Measurements from ENCODE around the gene ARHGEF28.

The ARHGEF28 gene

GRCh38 chr5:73900566-73900965, 274.6 kb downstream of the ARHGEF28 start:
- no peak for DNase-seq (ENCODE audit: low read depth, low spot score)

- no peak for DNase-seq (ENCODE audit: low read depth, low spot score)
Observed at GRCh38 chr5:73901043-73901442, 275.0 kb downstream of the ARHGEF28 start.

GRCh38 chr5:73901455-73901854, 275.5 kb downstream of the ARHGEF28 start:
- no peak for DNase-seq (ENCODE audit: low read depth, low spot score)

- DNase-seq (ENCODE audit: low read depth, low spot score) = no peak
Observed at GRCh38 chr5:73902327-73903051, 276.5 kb downstream of the ARHGEF28 start.

- no peak for DNase-seq (ENCODE audit: low read depth, low spot score)
Observed at GRCh38 chr5:73903169-73903568, 277.2 kb downstream of the ARHGEF28 start.

GRCh38 chr5:73906277-73906676, 280.3 kb downstream of the ARHGEF28 start:
- DNase-seq (ENCODE audit: low read depth, low spot score) = no peak

- no peak for DNase-seq (ENCODE audit: low read depth, low spot score)
Observed at GRCh38 chr5:73907164-73907563, 281.2 kb downstream of the ARHGEF28 start.

- DNase-seq (ENCODE audit: low read depth, low spot score) = no peak
Observed at GRCh38 chr5:73908395-73908794, 282.4 kb downstream of the ARHGEF28 start.

GRCh38 chr5:73908846-73909245, 282.9 kb downstream of the ARHGEF28 start:
- no peak for DNase-seq (ENCODE audit: low read depth, low spot score)

GRCh38 chr5:73909474-73909873, 283.5 kb downstream of the ARHGEF28 start:
- DNase-seq (ENCODE audit: low read depth, low spot score) = no peak

- DNase-seq (ENCODE audit: low read depth, low spot score) = no peak
Observed at GRCh38 chr5:73911761-73912393, 285.9 kb downstream of the ARHGEF28 start.

- no peak for DNase-seq (ENCODE audit: low read depth, low spot score)
Observed at GRCh38 chr5:73912821-73913271, 286.9 kb downstream of the ARHGEF28 start.

GRCh38 chr5:73913971-73914370, 288.0 kb downstream of the ARHGEF28 start:
- DNase-seq (ENCODE audit: low read depth, low spot score) = no peak

GRCh38 chr5:73915345-73915744, 289.3 kb downstream of the ARHGEF28 start:
- no peak for DNase-seq (ENCODE audit: low read depth, low spot score)

GRCh38 chr5:73917433-73917832, 291.4 kb downstream of the ARHGEF28 start:
- DNase-seq (ENCODE audit: low read depth, low spot score) = no peak

- no peak for DNase-seq (ENCODE audit: low read depth, low spot score)
Observed at GRCh38 chr5:73917891-73918290, 291.9 kb downstream of the ARHGEF28 start.

GRCh38 chr5:73918791-73919221, 292.8 kb downstream of the ARHGEF28 start:
- DNase-seq (ENCODE audit: low read depth, low spot score) = no peak

- DNase-seq (ENCODE audit: low read depth, low spot score) = no peak
Observed at GRCh38 chr5:73921741-73922140, 295.7 kb downstream of the ARHGEF28 start.

GRCh38 chr5:73922224-73922623, 296.2 kb downstream of the ARHGEF28 start:
- no peak for DNase-seq (ENCODE audit: low read depth, low spot score)

GRCh38 chr5:73922875-73923557, 297.0 kb downstream of the ARHGEF28 start:
- DNase-seq (ENCODE audit: low read depth, low spot score) = no peak

- no peak for DNase-seq (ENCODE audit: low read depth, low spot score)
Observed at GRCh38 chr5:73928476-73929070, 302.6 kb downstream of the ARHGEF28 start.

GRCh38 chr5:73935719-73936118, 309.7 kb downstream of the ARHGEF28 start:
- no peak for DNase-seq (ENCODE audit: low read depth, low spot score)
